GM15510 (cell line): ENCODE data around the gene MEOX2.

ENCODE experiments used
- POLR2A ChIP-seq: IDR thresholded peaks from 3 replicates; pipeline ENCODE4 v1.6.1; 2011; ENCODE audit warnings: borderline replicate concordance; ENCODE audit not compliant: insufficient read length; ENCODE audit errors: extremely low read depth

MEOX2 gene

DNA sequence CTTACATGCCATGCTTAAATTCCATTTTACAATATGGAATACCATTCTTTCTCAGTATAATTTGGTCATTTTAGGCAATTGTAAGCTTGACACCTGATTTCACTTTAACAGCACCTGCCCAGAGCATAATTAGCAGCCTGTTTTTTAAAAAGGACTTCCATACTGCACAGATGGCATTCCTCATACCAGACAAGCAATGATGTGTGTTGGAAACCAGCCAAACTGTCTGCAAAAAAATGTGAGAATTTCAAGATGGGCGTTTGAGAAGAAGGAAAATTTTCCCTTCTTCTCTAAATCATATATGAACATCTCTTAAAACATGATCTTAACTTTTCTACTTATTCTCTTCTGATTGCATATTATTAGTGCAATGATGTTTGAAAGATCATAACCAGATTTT is 84.2 kb downstream of the MEOX2 start:
- no peak for TF ChIP-seq POLR2A

DNA sequence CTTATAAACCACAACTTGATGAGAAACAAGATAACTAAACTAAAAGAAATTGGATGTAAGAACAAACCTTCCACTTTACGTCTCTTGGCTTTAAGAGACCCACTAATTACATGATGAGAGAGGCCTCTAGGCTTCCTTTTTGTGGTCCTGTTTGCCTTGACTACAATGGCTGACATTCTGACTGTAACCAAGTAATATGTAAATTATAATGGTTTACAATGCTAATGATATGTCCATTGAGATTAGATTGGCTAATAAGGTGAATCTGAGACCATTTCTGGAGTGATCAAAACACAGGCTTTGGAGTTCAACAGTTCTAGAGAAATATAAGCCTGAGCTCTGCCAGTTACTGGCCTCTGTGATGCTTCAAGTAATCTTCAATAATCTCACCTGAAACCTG is 85.3 kb downstream of the MEOX2 start:
- TF ChIP-seq POLR2A: no peak

DNA sequence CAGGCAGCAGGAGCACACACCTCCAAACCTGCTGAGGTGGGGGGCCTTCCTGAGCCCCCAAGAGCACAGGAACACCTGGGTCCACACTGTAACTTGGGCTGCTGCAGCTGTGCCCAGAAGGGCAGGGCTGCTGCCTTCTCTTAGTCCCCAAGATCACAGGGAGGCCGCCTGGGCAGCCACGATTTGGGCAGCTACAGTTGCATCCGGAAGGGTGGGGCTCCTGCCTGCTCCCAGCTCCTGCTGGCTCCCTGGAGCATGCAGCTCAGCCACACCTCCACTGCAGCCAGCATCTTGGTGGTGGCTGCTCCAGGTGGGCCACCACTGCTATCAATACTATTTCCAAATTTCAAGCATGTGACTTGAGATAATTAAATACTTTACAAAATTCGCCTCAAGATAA is 86.2 kb downstream of the MEOX2 start:
- no peak for TF ChIP-seq POLR2A

DNA sequence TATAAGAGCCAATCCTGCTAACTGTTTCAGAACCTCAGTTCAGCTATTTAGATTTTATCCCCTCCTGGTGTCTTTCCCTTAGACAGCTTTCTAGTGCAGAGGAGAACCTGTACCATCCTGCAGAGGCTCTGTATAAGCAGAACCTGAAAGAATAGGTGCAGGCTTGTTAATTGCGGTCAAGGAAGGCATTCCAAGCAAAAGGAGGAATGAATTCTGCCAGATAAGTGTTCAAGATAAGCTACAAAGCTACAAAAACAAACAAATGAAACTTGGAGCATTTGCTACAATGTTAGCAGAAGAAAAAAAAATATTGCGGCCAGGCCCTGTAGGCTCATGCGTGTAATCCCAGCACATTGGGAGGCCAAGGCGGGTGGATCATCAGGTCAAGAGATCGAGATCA is 92.0 kb downstream of the MEOX2 start:
- TF ChIP-seq POLR2A: no peak

DNA sequence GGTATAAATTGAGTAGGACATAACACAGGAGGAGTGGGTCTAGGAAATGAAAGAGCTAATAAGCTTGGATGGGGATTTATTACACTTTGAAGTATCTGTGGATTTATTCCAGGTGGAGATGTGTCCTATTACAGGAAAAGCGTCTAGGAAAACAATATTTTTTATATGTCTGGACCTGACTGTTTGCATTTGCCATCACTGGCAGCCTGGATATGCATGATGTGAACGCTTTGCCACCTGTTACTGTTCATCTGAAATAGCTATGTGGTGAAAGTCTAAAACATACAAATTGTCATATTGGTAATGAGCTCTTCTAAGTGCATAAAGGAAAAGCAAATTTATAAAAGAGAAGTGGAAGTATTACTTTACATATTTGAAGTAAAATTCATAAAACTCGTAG is 93.1 kb downstream of the MEOX2 start:
- TF ChIP-seq POLR2A: no peak

DNA sequence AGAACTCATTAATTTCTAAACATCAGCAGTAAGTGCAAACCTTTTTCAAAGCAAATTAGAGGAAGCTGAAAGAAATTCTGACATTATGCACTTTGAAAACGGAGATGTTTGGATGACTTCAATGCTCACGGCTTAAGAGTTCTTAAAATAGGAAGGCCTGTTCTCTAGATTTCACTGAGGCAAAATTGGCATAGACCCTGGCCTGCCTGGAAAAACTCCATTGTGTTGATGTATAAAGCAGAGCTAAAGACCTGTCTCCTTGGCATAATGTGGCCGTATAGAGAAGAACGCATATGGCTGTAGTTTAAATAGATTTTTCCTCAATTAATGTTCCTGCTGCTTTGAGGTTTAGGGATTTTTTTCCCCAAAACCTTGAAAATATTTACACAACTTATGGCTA is 100.2 kb downstream of the MEOX2 start:
- TF ChIP-seq POLR2A: no peak

DNA sequence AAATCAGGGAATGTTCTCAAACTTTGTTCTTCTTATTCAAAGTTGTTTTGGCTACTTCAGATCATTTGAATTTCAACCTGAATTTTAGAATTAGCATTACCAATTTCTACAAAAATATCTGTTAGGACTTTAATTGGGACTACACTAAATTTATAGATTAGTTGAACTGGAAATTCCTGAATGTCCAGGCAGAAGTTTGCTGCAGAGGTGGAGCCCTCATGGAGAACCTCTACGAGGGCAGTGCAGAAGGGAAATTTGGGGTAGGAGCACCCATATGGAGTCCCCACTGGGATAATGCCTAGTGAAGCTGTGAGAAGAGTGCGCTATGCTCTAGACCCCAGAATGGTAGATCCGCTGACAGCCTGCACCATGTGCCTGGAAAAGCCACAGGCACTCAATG is 101.9 kb downstream of the MEOX2 start:
- no peak for TF ChIP-seq POLR2A

DNA sequence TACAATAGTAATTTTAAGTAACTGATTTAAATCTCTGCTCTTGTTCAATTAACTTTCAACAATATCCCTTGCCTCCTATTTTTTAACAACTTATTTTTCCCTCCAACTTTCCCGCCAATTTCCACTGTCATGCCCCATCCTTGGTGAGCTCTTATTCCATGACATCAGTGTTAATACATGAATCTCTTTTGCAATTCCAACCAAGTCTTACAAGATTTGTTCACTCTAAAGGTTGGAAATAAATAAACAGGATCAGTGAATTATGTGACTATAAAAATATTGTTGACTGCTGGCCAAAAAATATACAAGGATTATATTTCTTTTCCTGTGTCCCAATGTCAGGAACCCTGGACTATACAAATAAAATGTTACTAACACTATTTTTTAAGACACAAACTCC is 103.7 kb downstream of the MEOX2 start:
- TF ChIP-seq POLR2A: no peak

DNA sequence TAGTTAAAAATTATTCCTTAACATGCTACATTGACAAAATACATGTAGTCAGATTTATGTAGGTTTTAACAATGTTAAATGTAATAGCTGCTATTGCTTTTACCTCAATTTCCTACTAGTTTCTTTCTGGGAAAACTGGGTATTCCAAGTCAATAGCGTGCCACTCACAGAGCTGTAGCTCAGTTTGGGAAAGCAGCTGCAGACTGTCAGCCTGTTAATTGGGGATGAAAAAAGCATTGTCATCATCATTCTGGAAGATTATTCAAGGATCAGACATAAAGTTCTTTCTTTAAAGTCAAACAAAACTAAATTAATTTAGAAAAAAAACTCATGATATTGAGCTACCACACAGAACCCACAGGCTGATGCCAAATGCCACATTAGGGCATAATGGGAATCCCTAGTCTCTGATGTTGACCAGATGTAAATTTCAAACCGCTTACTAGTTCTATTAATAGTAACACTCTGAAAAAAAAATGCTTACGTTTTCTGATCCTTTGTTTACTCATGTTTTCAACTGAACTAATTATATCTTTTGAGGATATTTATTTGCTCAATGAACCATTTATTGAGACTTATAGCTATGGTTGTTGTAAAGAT is 105.0 kb downstream of the MEOX2 start:
- no peak for TF ChIP-seq POLR2A

DNA sequence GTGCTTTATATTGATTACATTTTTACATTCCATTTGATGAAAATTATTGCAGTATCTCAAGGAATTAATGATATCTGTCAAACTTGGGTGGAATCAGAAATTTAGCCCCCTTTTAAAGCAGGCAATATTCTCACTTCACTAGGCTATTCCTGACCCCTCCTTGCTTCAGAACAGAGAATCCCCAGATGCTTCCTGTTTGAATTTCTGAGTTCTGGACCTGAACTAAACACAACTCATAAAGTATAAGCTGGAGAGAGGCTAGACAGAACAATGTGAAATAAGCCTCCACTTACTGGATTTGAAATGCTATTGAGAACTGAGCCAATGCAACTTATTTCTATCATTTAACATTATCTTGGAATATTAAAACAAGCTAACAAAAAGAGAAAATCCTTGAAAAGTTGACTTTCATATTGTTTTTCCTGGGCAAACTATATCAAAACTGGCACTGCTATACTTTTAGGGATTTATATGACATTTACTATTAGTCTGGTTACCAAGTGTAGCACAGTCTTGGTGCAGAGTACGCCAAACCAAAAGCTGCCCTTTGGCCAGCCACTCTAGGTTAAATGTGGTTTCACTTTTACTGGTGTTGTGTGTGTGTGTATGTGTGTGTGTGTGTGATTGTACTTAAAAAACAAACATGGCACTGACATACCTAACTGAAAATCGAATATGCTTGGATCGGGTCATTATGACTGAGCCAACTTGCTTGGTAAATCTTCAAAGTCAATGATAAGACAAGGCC is 105.7 kb downstream of the MEOX2 start:
- TF ChIP-seq POLR2A: no peak

DNA sequence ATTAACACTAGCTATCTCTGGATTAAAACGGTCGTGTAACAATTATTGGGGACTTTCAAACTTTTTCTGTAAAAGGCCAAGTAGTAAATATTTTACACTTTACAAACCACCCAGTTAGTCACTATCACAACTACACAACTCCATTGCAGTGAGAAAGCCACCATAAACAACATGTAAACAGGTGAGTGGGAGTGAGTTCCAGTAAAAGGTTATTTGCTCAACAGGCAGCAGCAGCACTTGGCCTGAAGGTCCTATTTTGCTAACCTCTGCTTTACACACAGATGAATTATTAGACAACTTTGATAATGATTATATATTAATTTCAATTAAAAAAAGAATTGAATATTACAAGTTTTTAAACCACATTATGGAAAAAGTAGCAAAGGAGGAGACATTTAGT is 108.9 kb downstream of the MEOX2 start:
- TF ChIP-seq POLR2A: no peak

DNA sequence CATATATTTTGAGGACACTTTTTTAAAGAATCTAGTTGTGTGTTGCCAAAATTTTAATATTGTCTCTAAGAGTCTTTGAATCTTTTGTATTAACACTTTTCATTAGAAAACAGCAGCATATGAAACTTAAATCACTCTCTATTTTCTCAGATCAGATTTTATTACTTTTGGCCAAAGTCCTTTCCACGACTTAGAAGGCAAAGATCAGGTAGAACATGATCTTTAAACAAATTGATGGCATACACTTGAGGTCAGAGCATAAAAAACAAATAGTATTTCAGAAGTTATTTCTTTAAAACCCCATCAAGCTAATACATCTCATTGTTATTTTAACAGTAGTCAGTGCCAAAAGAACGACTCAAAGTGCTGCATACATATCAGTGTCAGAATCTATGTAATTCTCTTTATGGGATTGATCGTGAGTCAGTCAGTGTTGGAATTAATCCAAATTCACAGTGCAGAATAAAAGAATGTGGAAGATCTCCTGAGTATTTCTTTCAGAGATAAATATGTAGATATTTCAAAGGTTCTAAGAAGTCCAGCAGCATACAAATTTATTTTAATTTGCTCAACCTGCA is 115.1 kb downstream of the MEOX2 start:
- TF ChIP-seq POLR2A: no peak

DNA sequence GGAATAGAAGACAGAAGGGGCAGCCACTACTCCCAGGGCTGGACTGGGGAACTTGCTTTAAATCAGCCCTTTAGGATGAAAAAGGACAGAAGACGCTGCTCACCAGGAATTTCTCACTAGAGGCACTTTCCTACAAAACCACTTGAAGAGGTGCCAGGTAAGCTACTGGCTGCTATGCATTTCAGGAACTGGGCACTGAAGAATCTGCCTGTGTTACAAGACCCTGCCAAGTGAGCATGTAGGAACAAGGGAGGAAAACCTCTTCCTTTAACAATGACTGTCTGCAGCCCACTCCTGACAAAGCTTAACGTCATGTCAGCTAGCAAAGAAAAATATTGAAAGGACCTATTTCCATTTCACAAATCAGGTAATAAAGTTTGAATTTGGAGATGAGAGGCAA is 118.8 kb downstream of the MEOX2 start:
- TF ChIP-seq POLR2A: no peak

DNA sequence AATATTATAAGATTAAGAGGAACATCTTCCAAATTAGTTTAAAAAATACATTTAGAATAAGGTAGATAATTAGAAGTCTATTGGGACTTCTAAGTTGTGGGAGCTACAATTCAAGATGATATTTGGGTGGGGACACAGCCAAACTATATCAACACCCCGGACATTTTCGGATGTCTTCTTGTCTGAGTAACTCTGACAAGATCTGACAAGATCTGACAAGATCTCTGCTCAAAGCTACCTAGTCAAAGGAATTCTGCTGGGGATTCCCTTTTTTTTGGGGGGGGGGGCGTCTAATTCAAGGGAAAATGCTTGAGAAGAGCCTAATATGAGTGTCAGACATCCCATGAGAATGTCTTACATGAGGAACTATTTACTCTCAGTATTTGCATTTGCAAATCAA is 119.4 kb downstream of the MEOX2 start:
- no peak for TF ChIP-seq POLR2A

DNA sequence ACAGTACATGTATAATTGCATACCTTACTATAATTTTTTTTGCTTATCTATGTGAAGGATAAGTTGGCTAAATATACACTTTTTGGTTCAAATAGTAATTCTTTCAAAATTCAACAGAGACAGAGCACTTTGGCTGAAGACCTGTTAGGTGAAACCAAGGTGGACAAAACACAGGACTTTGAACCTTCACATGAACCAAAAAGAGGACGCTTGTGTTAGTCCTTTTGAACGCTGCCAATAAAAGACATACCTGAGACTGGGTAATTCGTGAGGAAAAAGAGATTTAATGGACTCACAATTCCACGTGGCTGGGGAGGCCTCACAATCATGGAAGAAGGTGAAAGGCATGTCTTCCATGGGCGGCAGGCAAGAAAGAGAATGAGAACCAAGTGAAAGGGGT is 120.0 kb downstream of the MEOX2 start:
- TF ChIP-seq POLR2A: no peak

DNA sequence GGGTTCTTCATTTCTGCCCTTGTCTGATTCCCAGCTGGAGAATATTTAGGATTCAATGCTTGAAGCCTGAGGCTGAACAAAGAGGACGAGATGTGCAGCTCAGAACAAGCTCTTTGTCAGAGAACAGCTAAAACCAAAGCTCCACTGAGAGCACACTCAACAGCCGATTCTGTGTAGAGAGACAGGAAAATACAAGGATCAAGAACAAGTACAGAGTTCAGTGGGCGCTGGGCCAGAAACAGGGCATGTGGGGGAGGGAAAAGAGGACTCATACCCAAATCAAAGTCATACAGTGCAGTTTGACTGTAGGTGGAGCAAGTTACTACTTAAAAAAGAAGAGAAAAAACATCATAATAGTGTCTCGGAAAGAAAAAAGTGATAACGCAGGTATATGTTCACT is 124.6 kb downstream of the MEOX2 start, which contains the start of gene AGMO:
AGMO (minus strand) TSS at position 181 of the 400 bp plus-strand sequence.
- no peak for TF ChIP-seq POLR2A
